T-helper 2 cell treated with Interferon-gamma antibody and Interleukin-4, amounts not matched to agents 5 μg/mL and 100 μg/mL, for 36 hours (primary cell): ENCODE measurements around the gene PXDN.

ENCODE experiments used
- DNase-seq: peaks from one replicate; pipeline ENCODE4 v3.0.0; 2021; ENCODE audit warnings: low spot score
- H3K27ac Mint-ChIP-seq: one replicate; pipeline ENCODE4 v1.8.0; 2021; ENCODE audit warnings: mild to moderate bottlenecking, mixed read lengths
- H3K27me3 Mint-ChIP-seq: one replicate; pipeline ENCODE4 v1.8.0; 2021; ENCODE audit warnings: low read depth, mixed read lengths
- H3K36me3 Mint-ChIP-seq: one replicate; pipeline ENCODE4 v1.8.0; 2021; ENCODE audit warnings: low read depth, mixed read lengths
- H3K4me1 Mint-ChIP-seq: one replicate; pipeline ENCODE4 v1.8.0; 2021; ENCODE audit warnings: low read depth, mixed read lengths
- H3K4me3 Mint-ChIP-seq: one replicate; pipeline ENCODE4 v1.8.0; 2022; ENCODE audit warnings: mild to moderate bottlenecking, moderate library complexity, mixed read lengths
- H3K9me3 Mint-ChIP-seq: one replicate; pipeline ENCODE4 v1.8.0; 2021; ENCODE audit warnings: mixed read lengths

PXDN gene

GRCh38 chr2:1606421-1607235 lies 137.7 kb downstream of the PXDN start:
- no peak overlapping the region for H3K27ac Mint-ChIP-seq
- H3K4me3 Mint-ChIP-seq: no peak overlapping the region
- no peaks in the 10 kb centered on the region for H3K36me3 Mint-ChIP-seq
- H3K9me3 Mint-ChIP-seq: no peaks in the 10 kb centered on the region
- H3K4me1 Mint-ChIP-seq: no peaks in the 10 kb centered on the region
- no peak for DNase-seq
- no peaks in the 10 kb centered on the region for H3K27me3 Mint-ChIP-seq

- Mint-ChIP-seq H3K27ac (no peak overlapping the region), H3K4me3 (no peak overlapping the region), H3K27me3 (no peaks in the 10 kb centered on the region), H3K4me1 (no peaks in the 10 kb centered on the region), H3K36me3 (no peaks in the 10 kb centered on the region), H3K9me3 (no peaks in the 10 kb centered on the region)
- no peak for DNase-seq
Observed at GRCh38 chr2:1606046-1606400, 138.3 kb downstream of the PXDN start.

- no peak for DNase-seq
Observed at GRCh38 chr2:1605102-1606045, 138.9 kb downstream of the PXDN start.

GRCh38 chr2:1603521-1603920 lies 140.8 kb downstream of the PXDN start:
- H3K4me3 Mint-ChIP-seq: no peak overlapping the region

More at GRCh38 chr2:1605102-1606045, 138.9 kb downstream of the PXDN start:
- H3K4me1 Mint-ChIP-seq: no peaks in the 10 kb centered on the region
- no peaks in the 10 kb centered on the region for H3K9me3 Mint-ChIP-seq
- H3K36me3 Mint-ChIP-seq: no peaks in the 10 kb centered on the region
- H3K27ac Mint-ChIP-seq: no peak overlapping the region
- no peaks in the 10 kb centered on the region for H3K27me3 Mint-ChIP-seq
- no peak overlapping the region for H3K4me3 Mint-ChIP-seq

GRCh38 chr2:1603059-1603458 lies 141.3 kb downstream of the PXDN start:
- no peak overlapping the region for H3K4me3 Mint-ChIP-seq
- no peaks in the 10 kb centered on the region for H3K36me3 Mint-ChIP-seq
- no peak overlapping the region for H3K27ac Mint-ChIP-seq
- H3K9me3 Mint-ChIP-seq: no peaks in the 10 kb centered on the region
- no peaks in the 10 kb centered on the region for H3K27me3 Mint-ChIP-seq
- no peaks in the 10 kb centered on the region for H3K4me1 Mint-ChIP-seq
- no peak for DNase-seq

More at GRCh38 chr2:1603521-1603920, 140.8 kb downstream of the PXDN start:
- Mint-ChIP-seq H3K9me3 (no peaks in the 10 kb centered on the region), H3K4me1 (no peaks in the 10 kb centered on the region), H3K27ac (no peak overlapping the region), H3K27me3 (no peaks in the 10 kb centered on the region), H3K36me3 (no peaks in the 10 kb centered on the region)
- no peak for DNase-seq

- no peaks in the 10 kb centered on the region for H3K27me3 Mint-ChIP-seq
- H3K4me3 Mint-ChIP-seq: no peak overlapping the region
- no peaks in the 10 kb centered on the region for H3K36me3 Mint-ChIP-seq
- H3K9me3 Mint-ChIP-seq: no peaks in the 10 kb centered on the region
- H3K27ac Mint-ChIP-seq: no peak overlapping the region
- DNase-seq: no peak
- no peaks in the 10 kb centered on the region for H3K4me1 Mint-ChIP-seq
Observed at GRCh38 chr2:1602278-1603010, 141.9 kb downstream of the PXDN start.

GRCh38 chr2:1601471-1602277 lies 142.6 kb downstream of the PXDN start:
- Mint-ChIP-seq H3K36me3 (no peaks in the 10 kb centered on the region), H3K27me3 (no peaks in the 10 kb centered on the region), H3K9me3 (no peaks in the 10 kb centered on the region), H3K4me1 (no peaks in the 10 kb centered on the region), H3K4me3 (no peak overlapping the region), H3K27ac (no peak overlapping the region)
- no peak for DNase-seq

- H3K9me3 Mint-ChIP-seq: no peaks in the 10 kb centered on the region
Observed at GRCh38 chr2:1601067-1601412, 143.3 kb downstream of the PXDN start.

GRCh38 chr2:1600191-1601066 lies 143.9 kb downstream of the PXDN start:
- no peaks in the 10 kb centered on the region for H3K4me1 Mint-ChIP-seq
- no peaks in the 10 kb centered on the region for H3K9me3 Mint-ChIP-seq
- no peaks in the 10 kb centered on the region for H3K36me3 Mint-ChIP-seq
- no peak overlapping the region for H3K27ac Mint-ChIP-seq
- no peaks in the 10 kb centered on the region for H3K27me3 Mint-ChIP-seq
- DNase-seq: no peak
- no peak overlapping the region for H3K4me3 Mint-ChIP-seq

More at GRCh38 chr2:1601067-1601412, 143.3 kb downstream of the PXDN start:
- DNase-seq: no peak
- Mint-ChIP-seq H3K36me3 (no peaks in the 10 kb centered on the region), H3K27me3 (no peaks in the 10 kb centered on the region), H3K27ac (no peak overlapping the region), H3K4me3 (no peak overlapping the region), H3K4me1 (no peaks in the 10 kb centered on the region)

- DNase-seq: no peak
- H3K9me3 Mint-ChIP-seq: no peaks in the 10 kb centered on the region
- H3K27ac Mint-ChIP-seq: no peak overlapping the region
- no peaks in the 10 kb centered on the region for H3K27me3 Mint-ChIP-seq
- no peaks in the 10 kb centered on the region for H3K4me1 Mint-ChIP-seq
- no peaks in the 10 kb centered on the region for H3K36me3 Mint-ChIP-seq
- no peak overlapping the region for H3K4me3 Mint-ChIP-seq
Observed at GRCh38 chr2:1599301-1600085, 144.8 kb downstream of the PXDN start.

- Mint-ChIP-seq H3K4me1 (no peaks in the 10 kb centered on the region), H3K27me3 (no peaks in the 10 kb centered on the region), H3K4me3 (no peak overlapping the region), H3K27ac (no peak overlapping the region), H3K9me3 (no peaks in the 10 kb centered on the region), H3K36me3 (no peaks in the 10 kb centered on the region)
- no peak for DNase-seq
Observed at GRCh38 chr2:1598800-1599199, 145.5 kb downstream of the PXDN start.

- no peak for DNase-seq
- Mint-ChIP-seq H3K27ac (no peak overlapping the region), H3K4me3 (no peak overlapping the region), H3K27me3 (no peaks in the 10 kb centered on the region), H3K9me3 (no peaks in the 10 kb centered on the region), H3K36me3 (no peaks in the 10 kb centered on the region), H3K4me1 (no peaks in the 10 kb centered on the region)
Observed at GRCh38 chr2:1598041-1598710, 146.1 kb downstream of the PXDN start.
